Stimulated activated CD8-positive, alpha-beta memory T cell treated with anti-CD3 and anti-CD28 coated beads, Interleukin-7, amount 100 ng/mL, for 4 hours (primary cell): ENCODE results near the gene GRAP2.
"Not testable (repeated sequence)": the region's sequence is repeated elsewhere in the genome, so short reads cannot be mapped to it uniquely, and the experiment has no call there.

Experiments used
- DNase-seq, 2 donors: peaks; one replicate each; pipeline ENCODE4 v3.0.0-alpha.2; 2020; ENCODE audit warnings: low read depth in 2 of 2

Gene GRAP2

DNA sequence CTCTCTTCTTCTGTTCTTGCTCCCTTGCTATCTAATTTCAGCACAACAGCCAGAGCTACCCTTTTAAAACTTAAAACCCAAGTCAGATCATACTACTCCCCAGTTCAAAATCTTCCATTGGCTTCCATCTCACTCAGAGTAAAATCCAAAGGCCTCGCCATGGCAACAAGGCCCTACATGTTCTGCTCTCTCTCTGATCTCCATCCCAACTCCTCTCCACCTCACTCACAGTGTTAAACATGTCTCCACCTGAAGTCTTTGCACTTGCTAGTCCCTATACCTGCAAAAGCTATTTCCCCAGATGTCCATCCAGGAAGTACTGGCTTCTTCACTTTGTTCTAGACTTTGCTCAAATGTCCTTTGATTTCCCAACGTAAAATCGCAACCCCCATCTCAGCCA is 3.0 kb upstream of the GRAP2 start:
- DNase-seq = no peak

- no peak for DNase-seq
Measured at GRCh38 chr22:39898997-39899396, 1.9 kb upstream of the GRAP2 start.

DNA sequence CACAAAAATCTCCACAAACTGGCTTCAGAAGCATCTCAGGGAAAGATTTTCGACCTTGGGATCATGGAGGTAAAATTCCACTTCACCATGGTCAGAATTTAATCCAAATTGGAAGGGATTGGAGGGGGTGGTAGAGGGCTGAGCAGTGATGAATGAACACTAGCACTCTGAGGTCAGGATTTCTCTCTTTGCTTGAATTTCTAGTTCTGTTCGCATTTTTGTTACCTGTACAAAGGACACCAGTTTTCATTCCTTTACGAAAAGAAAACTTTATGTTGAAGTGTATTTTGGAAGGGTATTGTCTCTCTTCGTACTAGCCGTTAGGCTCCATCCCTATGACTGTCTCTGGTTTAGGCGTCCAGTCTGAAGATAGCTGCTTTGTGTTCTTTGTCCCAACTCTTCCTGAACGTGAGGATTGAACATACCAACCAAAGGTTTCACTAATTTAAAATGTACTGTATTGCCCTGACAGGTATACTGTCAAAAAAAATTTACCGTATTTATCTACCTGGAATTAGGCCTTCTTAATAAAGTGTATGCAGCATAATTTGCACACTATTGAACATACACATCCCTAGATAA is 772 bp downstream of the GRAP2 start:
- no peak for DNase-seq

- DNase-seq = not testable (repeated sequence)
Measured at GRCh38 chr22:39904024-39904423, 3.1 kb downstream of the GRAP2 start.

DNA sequence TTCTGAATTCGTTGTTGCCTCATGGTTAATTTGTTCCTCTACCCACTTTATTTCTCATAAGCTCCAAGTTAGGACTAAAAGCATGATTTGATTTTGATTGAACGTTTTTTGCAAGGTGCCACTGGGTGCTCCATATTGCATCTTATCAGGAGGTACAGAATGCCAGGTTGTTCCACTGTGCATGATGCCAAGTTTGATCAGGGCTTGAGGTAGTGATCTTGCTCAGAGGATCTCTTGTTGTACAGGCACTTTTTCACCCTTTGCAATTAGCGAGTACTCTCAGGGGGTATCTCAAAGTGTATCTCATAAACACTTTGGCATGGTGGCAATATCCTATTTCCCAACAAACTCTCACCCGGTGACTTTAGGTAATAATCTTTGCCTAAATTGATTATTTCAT is 4.0 kb downstream of the GRAP2 start:
- DNase-seq = no peak

- no peak for DNase-seq
Measured at GRCh38 chr22:39905687-39906086, 4.8 kb downstream of the GRAP2 start.

DNA sequence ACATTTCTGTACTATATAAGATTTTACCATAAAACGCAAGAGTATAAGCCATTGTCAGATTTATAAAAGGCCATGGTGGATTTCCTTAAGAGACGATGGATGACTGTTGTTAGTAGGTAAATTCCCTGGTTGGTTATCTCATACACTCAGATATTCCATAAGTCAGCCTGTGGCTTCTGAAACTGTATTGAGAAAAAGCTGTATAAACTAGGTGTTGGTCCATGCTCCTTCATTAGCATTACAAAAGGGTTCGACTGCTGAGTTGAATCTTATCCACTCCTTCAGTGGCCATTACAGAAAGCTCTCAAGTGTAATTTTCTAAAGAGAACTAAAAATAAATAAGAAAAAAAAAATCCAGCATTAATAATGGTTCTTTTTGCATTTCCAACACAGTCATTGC is 5.3 kb downstream of the GRAP2 start:
- DNase-seq = no peak

DNA sequence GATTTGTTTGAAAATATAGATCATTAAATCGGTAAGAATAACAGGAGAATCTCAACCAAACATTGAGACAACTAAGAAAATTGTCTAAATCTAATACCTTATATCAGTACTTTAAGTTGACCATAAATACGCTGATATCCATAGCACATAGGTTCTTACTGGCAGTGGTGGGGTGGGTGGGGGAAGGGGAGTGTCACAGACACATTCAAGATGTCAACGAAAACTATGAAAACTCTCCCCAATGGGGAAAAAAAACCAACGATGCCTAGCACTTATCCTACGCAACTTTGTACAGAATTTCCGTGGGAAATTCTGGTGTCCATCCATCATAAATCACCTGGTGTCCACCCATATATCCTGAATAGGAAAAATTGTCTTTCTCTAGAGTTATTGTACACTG is 6.2 kb downstream of the GRAP2 start:
- DNase-seq = no peak

DNA sequence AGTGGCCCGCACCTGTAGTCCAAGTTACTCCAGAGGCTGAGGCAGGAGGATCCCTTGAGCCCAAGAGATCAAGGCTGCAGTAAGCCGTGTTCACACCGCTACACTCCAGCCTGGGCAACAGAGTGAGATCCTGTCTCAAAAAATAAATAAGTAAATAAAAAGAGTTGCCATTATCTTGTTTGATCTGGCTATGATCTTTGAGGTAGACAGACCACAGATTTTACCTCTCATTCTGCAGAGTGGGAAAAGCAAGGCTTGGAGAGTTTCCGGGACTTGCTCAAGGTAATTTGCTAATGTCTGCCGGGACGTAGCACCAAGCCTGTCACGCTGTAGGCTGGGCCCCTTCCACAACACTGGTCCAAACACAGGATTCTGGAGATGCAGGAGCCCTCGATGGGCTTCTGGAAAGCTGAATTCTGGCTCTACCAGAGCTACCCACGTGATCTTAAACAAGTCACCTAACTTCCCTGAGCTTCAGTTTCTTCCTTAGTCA is 6.8 kb downstream of the GRAP2 start:
- no peak for DNase-seq

DNA sequence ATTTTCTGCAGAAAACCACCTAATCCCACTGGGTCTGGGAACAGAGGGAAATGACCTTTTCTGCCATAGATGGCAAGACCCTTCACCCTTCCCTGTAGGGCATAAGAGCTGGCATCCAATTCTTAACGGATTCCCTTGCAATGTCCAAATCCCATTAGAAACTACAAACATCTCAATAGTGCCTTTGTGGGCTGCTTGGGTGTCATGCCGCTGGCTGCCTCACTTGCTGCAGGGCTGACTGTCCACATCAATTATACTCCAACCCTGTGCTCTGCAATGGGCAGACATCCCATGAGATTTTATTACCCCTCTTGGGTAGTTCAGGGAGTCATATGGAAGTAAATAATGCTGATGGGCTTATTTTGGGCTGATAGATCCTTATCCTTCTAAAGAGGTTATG is 7.3 kb downstream of the GRAP2 start:
- DNase-seq = no peak

DNA sequence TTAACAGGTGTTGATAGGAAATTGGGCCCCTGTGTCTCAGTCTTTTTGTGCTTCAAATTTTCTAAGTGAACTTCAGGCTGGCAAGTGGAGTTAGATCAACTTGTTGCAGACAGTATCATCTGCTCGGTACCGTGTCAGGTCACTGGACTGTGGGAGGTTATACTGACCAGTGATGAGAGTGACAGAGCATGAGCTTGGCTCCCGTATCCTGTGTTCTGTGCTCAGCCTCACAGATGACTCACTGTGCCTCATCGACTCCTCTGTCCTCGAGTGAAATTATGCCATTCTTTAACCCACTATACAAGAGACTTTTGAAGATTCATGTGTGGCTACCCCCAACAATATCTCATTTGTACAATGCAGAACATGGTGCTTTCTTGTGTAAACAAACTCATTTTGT is 7.9 kb downstream of the GRAP2 start:
- peak in 1 of 2 donors; percentile 24 for DNase-seq

DNA sequence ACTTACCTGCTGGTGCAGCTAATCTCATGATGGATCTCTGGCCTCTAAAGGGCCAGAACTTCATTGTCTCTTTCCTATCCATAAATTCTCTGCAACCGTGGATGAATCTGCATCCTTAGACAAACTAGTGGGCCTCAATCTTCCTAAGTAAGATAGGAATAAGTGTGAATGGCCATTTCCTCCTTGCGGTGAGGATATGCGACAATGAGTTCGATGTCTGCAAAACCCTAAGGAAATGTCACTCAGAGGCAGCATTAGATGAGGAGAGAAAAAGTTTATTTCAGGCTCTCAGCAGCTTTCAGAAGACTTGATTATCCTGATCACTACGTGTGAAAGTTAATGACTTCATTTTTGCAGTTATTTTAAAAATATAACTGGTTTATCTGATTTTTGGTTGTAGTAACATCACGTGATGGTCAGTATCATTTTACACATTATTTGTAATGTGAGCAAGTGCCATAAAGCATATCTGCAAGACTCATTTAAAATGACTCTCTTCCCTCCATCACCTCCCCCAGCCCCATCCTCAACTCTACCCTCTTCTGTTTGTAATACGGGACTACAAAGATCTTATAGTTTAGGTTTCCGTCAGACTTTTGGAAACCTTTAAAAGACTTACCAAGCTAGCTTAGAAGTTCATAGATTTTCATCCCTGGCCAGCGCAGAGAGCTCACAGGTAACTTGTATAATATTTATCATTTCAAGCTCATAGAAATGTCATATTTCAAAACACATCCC is 10.2 kb downstream of the GRAP2 start:
- no peak for DNase-seq

GRCh38 chr22:39913321-39913720 is 12.4 kb downstream of the GRAP2 start:
- no peak for DNase-seq

DNA sequence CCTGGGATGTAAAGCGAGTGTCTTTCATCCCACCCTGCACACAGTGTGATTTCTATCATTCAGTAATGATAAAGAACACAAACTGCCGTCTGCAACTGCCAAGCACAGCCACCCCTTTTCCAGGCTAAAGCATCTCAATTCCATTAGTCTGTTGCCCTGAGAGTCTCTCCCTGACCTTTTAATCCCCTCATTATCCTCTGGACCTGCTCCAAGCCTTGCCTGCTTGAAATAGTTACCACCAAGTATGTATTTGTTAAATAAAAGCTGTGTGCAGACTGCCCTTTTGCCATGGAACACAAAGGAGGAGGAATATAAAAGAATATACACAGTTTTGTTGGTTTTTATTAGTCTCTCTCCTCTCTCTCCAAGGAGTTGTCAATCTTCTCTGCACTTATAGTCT is 13.0 kb downstream of the GRAP2 start:
- DNase-seq = no peak

DNA sequence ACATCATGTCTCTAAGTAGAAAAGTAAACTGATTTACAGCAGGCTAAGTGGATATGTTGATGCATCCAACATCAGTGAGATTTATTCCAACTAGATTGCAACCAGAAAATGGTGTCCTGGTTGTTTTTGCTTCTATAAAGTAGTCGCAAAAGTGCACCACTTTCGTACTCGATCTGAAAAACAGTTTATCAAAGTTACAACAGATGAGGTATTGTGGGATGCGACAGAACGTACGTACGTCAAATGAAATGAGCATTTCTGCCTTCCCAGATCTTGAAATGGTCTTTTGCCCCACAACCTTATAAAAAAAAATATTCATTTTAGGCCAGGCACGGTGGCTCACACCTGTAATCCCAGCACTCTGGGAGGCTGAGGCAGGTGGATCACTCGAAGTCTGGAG is 13.7 kb downstream of the GRAP2 start:
- DNase-seq = no peak

GRCh38 chr22:39915295-39915726 is 14.4 kb downstream of the GRAP2 start:
- no peak for DNase-seq

GRCh38 chr22:39916496-39916895 is 15.6 kb downstream of the GRAP2 start:
- DNase-seq = no peak

DNA sequence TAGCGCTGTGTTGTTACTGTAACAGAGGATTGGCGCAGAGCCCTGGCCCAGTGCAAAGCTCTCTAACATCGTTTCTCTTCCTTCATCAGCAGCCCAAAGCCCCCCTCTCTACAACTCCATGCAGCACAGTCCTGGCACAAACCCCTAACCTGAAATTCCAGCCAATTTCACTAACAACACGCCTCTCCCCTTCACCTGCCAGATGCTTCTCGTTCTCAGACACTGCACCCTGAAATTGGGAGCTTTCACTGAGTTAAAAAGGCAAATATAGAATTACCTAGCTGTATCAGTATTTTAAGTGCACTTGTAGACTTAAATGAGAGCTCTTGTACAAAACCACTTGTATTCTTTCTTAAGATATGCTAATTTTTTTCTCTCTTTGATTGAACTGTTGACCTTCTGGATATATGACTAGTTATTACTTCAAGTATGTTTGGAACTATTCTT is 16.3 kb downstream of the GRAP2 start:
- DNase-seq = no peak

DNA sequence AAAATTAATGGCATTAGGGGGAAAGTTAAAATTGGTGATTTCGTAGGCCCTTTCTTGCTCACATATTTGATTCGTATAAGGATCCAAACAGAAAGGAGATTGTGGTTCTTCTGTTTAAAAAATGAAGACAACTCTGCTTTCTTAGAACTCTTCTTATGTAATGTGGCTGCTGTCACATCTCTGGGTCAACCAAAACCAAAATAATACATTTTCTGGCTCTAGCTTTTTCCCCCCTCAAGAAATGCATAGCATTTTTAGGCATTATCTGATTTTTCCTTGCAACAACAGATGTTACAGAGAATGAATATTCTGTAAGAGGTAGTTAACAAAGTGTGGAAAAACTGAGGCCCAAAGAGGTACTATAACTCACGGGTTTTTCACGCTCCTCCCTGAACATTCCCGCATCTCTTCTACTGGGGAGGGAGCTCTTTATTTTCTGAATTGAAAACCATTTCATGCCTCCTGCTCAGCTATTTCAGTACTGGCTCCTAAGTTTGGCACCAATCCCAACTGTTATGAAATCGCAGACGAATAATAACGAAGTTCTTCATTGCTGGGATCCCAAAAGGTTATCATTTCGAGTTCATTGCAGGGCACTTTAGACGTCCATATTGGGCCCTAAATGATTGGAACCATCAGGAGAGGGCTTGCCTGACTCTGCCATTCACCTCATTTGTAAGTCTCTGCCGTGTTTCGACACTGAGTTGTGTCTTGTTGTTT is 17.1 kb downstream of the GRAP2 start:
- no peak for DNase-seq

GRCh38 chr22:39920134-39920743 is 19.4 kb downstream of the GRAP2 start:
- peak; percentile 67 to 69 for DNase-seq

GRCh38 chr22:39923696-39924095 is 22.8 kb downstream of the GRAP2 start:
- DNase-seq = no peak

GRCh38 chr22:39924286-39924685 is 23.4 kb downstream of the GRAP2 start:
- DNase-seq = no peak
